MCF 10A (cell line): ENCODE results near the gene TBC1D22B. TPM values are rescaled to one million over a fixed set of nuclear protein-coding genes. Genes with fewer than 3 reads are reported as not detected.
"Not testable (repeated sequence)": the region's sequence is repeated elsewhere in the genome, so short reads cannot be mapped to it uniquely, and the experiment has no call there.

ENCODE experiments used
- BruUV-seq: library from RNA; stranded (reverse); fragments of 400-500 nt; replicated peaks from 2 replicates; lab custom pipeline; 2021; lab: Mats Ljungman, UMichigan
- CTCF ChIA-PET: fragments of 300-600 bp; sonication (Branson Sonifier 250); formaldehyde crosslinking; extraction: SDS; loops from one replicate; lab custom pipeline; 2021; ENCODE audit warnings: antibody characterized with exemption, inconsistent platforms; lab: Yijun Ruan, JAX
- POLR2A ChIA-PET: fragments of 300-600, 350-650 bp; sonication (Branson Sonifier 250); formaldehyde crosslinking; extraction: SDS; loops from one replicate; lab custom pipeline; 2020; ENCODE audit warnings: antibody characterized with exemption, inconsistent platforms; lab: Yijun Ruan, JAX
- DNase-seq: peaks from one replicate; pipeline ENCODE4 v3.0.0-alpha.2; 2018; ENCODE audit not compliant: unreplicated experiment
- H3K27ac Mint-ChIP-seq: one replicate; pipeline ENCODE4 v1.8.0; 2022; ENCODE audit warnings: mild to moderate bottlenecking, low read depth, mixed read lengths; ENCODE audit not compliant: unreplicated experiment
- H3K27me3 Mint-ChIP-seq: one replicate; pipeline ENCODE4 v1.8.0; 2022; ENCODE audit warnings: mixed read lengths; ENCODE audit not compliant: insufficient read depth, unreplicated experiment
- H3K36me3 Mint-ChIP-seq: one replicate; pipeline ENCODE4 v1.8.0; 2022; ENCODE audit warnings: mild to moderate bottlenecking, moderate library complexity, mixed read lengths; ENCODE audit not compliant: insufficient read depth, unreplicated experiment
- H3K4me1 Mint-ChIP-seq: one replicate; pipeline ENCODE4 v1.8.0; 2022; ENCODE audit warnings: mixed read lengths; ENCODE audit not compliant: insufficient read depth, unreplicated experiment
- H3K4me3 Mint-ChIP-seq: one replicate; pipeline ENCODE4 v1.8.0; 2022; ENCODE audit warnings: mild to moderate bottlenecking, moderate library complexity, mixed read lengths; ENCODE audit not compliant: unreplicated experiment
- H3K9me3 Mint-ChIP-seq: one replicate; pipeline ENCODE4 v1.8.0; 2022; ENCODE audit warnings: mixed read lengths; ENCODE audit not compliant: unreplicated experiment
- intact Hi-C: fragments of 100-400 bp; cut with micrococcal nuclease; formaldehyde crosslinking; loops from 2 replicates; pipeline ENCODE4 v1.14.1; 2022
- total RNA-seq: library from RNA; stranded (reverse); gene quantifications from 2 replicates; pipeline ENCODE4 v1.2.3, GENCODE V29; 2022
- TF ChIP-seq, protein P1 (sequence below): fragments of 200-600 bp; IDR thresholded peaks from one replicate; pipeline ENCODE4 v1.8.0; 2022; ENCODE audit warnings: antibody characterized with exemption, mild to moderate bottlenecking; ENCODE audit not compliant: unreplicated experiment

TBC1D22B gene
- total RNA-seq, 1 experiment from 2014 or later = 12.9 TPM

DNA sequence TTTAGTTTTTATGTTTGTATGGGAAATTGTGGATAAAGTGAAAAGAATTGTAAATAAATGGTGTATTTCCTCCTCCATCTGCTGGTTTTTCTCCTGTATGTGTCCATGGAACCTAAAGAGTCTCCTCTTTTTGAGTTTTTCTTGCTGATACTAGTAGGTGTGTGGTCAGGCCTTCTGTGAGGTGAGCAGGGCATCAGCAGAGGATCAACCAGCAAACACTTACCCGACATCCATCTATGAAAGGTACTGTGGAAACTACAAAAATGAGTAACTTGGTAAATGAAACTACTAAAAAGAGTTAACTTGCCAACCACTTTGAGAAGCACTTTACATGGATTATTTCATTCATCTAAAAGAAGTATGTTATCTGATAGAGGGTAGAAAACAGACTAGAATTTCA lies 75.3 kb downstream of the TBC1D22B start:
- Mint-ChIP-seq H3K4me3 (no peak overlapping the region), H3K27me3 (no peaks in the 10 kb centered on the region), H3K4me1 (no peaks in the 10 kb centered on the region), H3K36me3 (peaks cover 19% of the 10 kb centered on the region), H3K27ac (no peak overlapping the region), H3K9me3 (no peaks in the 10 kb centered on the region)
- BruUV-seq = no TSS peak
- ChIA-PET POLR2A (interaction anchor here (0.6 kb wide), 1 partner anchor 468 kb away, joined by 6 read pairs; no protein-coding TSS in a partner anchor), CTCF (interaction anchor here (1.5 kb wide), 1 partner anchor 7 kb away, joined by 8 read pairs; no protein-coding TSS in a partner anchor)
- intact Hi-C loops = no loop called here
- TF ChIP-seq, protein P1, sequence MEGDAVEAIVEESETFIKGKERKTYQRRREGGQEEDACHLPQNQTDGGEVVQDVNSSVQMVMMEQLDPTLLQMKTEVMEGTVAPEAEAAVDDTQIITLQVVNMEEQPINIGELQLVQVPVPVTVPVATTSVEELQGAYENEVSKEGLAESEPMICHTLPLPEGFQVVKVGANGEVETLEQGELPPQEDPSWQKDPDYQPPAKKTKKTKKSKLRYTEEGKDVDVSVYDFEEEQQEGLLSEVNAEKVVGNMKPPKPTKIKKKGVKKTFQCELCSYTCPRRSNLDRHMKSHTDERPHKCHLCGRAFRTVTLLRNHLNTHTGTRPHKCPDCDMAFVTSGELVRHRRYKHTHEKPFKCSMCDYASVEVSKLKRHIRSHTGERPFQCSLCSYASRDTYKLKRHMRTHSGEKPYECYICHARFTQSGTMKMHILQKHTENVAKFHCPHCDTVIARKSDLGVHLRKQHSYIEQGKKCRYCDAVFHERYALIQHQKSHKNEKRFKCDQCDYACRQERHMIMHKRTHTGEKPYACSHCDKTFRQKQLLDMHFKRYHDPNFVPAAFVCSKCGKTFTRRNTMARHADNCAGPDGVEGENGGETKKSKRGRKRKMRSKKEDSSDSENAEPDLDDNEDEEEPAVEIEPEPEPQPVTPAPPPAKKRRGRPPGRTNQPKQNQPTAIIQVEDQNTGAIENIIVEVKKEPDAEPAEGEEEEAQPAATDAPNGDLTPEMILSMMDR = no peak
- DNase-seq = no peak

DNA sequence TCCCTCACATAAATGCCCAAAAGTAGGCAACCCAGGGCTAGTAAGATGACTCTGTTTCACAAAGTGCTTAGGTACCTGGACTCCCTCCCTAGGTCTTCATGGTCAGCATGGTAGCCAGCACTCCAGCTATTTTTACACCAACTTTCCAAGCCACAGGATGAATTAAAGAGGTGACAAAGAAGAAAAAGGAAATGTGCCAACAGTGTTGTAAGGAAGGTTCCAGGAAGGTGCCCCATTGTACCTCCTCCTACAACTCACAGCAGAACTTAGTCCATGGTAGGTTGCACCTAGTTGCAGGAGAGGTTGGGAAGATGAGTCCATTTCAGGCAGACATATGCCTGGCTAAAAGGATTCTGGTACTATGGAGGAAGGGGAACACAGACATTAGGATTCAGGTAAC lies 76.5 kb downstream of the TBC1D22B start:
- no peak overlapping the region for H3K27ac Mint-ChIP-seq
- no peak for DNase-seq
- H3K9me3 Mint-ChIP-seq = no peaks in the 10 kb centered on the region
- TF ChIP-seq, protein P1 = no peak
- peaks cover 19% of the 10 kb centered on the region for H3K36me3 Mint-ChIP-seq
- H3K27me3 Mint-ChIP-seq = no peaks in the 10 kb centered on the region
- CTCF ChIA-PET = interaction anchor here (0.5 to 1.5 kb wide), 2 partner anchors 9 to 361 kb away, joined by 3 to 8 read pairs; no protein-coding TSS in a partner anchor
- H3K4me1 Mint-ChIP-seq = no peaks in the 10 kb centered on the region
- no TSS peak for BruUV-seq
- H3K4me3 Mint-ChIP-seq = no peak overlapping the region
- intact Hi-C loops = no loop called here
- POLR2A ChIA-PET = no interaction called here

DNA sequence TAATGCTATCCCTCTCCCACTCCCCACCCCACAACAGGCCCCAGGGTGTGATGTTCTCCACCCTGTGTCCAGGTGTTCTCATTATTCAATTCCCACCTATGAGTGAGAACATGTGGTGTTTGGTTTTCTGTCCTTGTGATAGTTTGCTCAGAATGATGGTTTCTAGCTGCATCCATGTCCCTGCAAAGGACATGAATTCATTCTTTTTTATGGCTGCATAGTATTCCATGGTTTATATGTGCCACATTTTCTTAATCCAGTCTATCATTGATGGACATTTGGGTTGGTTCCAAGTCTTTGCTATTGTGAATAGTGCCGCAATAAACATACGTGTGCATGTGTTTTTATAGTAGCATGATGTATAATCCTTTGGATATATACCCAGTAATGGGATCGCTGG lies 80.7 kb downstream of the TBC1D22B start:
- BruUV-seq, H3K27ac Mint-ChIP-seq, intact Hi-C loops, H3K4me3 Mint-ChIP-seq, POLR2A ChIA-PET, H3K4me1 Mint-ChIP-seq, H3K9me3 Mint-ChIP-seq, H3K27me3 Mint-ChIP-seq, DNase-seq: not testable (repeated sequence)
- H3K36me3 Mint-ChIP-seq = peaks cover 12% of the 10 kb centered on the region
- CTCF ChIA-PET = interaction anchor here (2.5 kb wide), 1 partner anchor 13 kb away, joined by 11 read pairs; no protein-coding TSS in a partner anchor

DNA sequence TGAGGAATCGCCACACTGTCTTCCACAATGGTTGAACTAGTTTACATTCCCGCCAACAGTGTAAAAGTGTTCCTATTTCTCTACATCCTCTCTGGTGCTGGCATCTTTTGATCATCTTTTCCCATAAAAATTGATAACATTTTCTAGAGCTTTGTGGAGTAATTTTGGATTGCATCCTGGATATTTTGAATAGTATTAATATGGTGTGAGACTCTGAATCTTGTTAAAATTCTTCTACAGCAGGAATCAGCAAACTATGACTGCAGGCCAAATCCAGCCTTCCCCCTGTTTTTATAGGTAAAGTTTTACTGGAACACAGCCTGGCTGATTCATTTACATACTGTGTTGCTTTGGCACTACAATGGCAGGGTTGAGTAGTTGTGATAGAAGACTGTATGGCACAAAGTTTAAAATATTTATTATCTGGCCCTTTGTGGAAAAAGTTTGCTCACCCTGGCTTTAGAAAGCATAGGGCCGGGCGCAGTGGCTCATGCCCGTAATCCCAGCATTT lies 81.2 kb downstream of the TBC1D22B start:
- no peak overlapping the region for H3K4me3 Mint-ChIP-seq
- TF ChIP-seq, protein P1 = no peak
- no peaks in the 10 kb centered on the region for H3K4me1 Mint-ChIP-seq
- H3K36me3 Mint-ChIP-seq = peaks cover 12% of the 10 kb centered on the region
- H3K9me3 Mint-ChIP-seq = no peaks in the 10 kb centered on the region
- ChIA-PET CTCF (interaction anchor here (2.5 kb wide), 1 partner anchor 13 kb away, joined by 11 read pairs; no protein-coding TSS in a partner anchor), POLR2A (no interaction called here)
- peaks cover 5% of the 10 kb centered on the region for H3K27me3 Mint-ChIP-seq
- no peak for DNase-seq
- intact Hi-C loops = no loop called here
- BruUV-seq = no TSS peak
- H3K27ac Mint-ChIP-seq = no peak overlapping the region
